H54 (cell line): ENCODE measurements around the gene GOLGB1.
A peak's percentile ranks its signal among the peaks of the same experiment; 100 is the strongest.
"Not testable (repeated sequence)": the region's sequence is repeated elsewhere in the genome, so short reads cannot be mapped to it uniquely, and the experiment has no call there.

Experiments used
- DNase-seq: peaks from one replicate; pipeline ENCODE4 v3.0.0; 2011; ENCODE audit warnings: low spot score, mixed read lengths; ENCODE audit not compliant: insufficient read length
- FAIRE-seq: peaks from 3 replicates; lab custom pipeline; 2011; peaks lifted over from hg19 to GRCh38; lab: Jason Lieb, UNC
- POLR2A ChIP-seq: IDR thresholded peaks from 2 replicates; pipeline ENCODE4 v1.6.1; 2011; ENCODE audit warnings: low read depth, mild to moderate bottlenecking, low read length

Gene GOLGB1

GRCh38 chr3:121758727-121759450, 9.3 kb upstream of the GOLGB1 start:
- FAIRE-seq = no peak
- TF ChIP-seq POLR2A = no peak

GRCh38 chr3:121757812-121758545, 8.4 kb upstream of the GOLGB1 start:
- TF ChIP-seq POLR2A = no peak
- no peak for FAIRE-seq
- DNase-seq = no peak

More at GRCh38 chr3:121758727-121759450, 9.3 kb upstream of the GOLGB1 start:
- DNase-seq = no peak

- DNase-seq (no peak), FAIRE-seq (no peak)
- TF ChIP-seq POLR2A = no peak
These were observed 7.7 kb upstream of the GOLGB1 start for GRCh38 chr3:121757087-121757811.

- FAIRE-seq = no peak
- no peak for TF ChIP-seq POLR2A
- no peak for DNase-seq
These were observed 3.2 kb upstream of the GOLGB1 start for GRCh38 chr3:121752772-121753171.

GRCh38 chr3:121752261-121752660, 2.7 kb upstream of the GOLGB1 start:
- no peak for FAIRE-seq
- DNase-seq = no peak
- no peak for TF ChIP-seq POLR2A

GRCh38 chr3:121750087-121750415, 510 bp upstream of the GOLGB1 start:
- no peak for DNase-seq
- no peak for FAIRE-seq
- TF ChIP-seq POLR2A = no peak

GRCh38 chr3:121748680-121749275, 763 bp downstream of the GOLGB1 start:
- DNase-seq = peak; percentile 15
- no peak for TF ChIP-seq POLR2A
- no peak for FAIRE-seq

- no peak for TF ChIP-seq POLR2A
- FAIRE-seq (no peak), DNase-seq (no peak)
These were observed 1.6 kb downstream of the GOLGB1 start for GRCh38 chr3:121747976-121748375.

- DNase-seq, FAIRE-seq: not testable (repeated sequence)
These were observed 6.4 kb downstream of the GOLGB1 start for GRCh38 chr3:121743106-121743505.

- no peak for DNase-seq
- TF ChIP-seq POLR2A = no peak
- FAIRE-seq = no peak
These were observed 8.6 kb downstream of the GOLGB1 start for GRCh38 chr3:121740896-121741295.

GRCh38 chr3:121739902-121740301, 9.6 kb downstream of the GOLGB1 start:
- no peak for TF ChIP-seq POLR2A
- FAIRE-seq = no peak
- DNase-seq = no peak

- TF ChIP-seq POLR2A = no peak
- DNase-seq (no peak), FAIRE-seq (no peak)
These were observed 11.9 kb downstream of the GOLGB1 start for GRCh38 chr3:121737644-121738043.

- no peak for TF ChIP-seq POLR2A
- DNase-seq (no peak), FAIRE-seq (peak; percentile 75)
These were observed 13.4 kb downstream of the GOLGB1 start for GRCh38 chr3:121736112-121736511.
